NCI-H1092 (cell line): Measurements from ENCODE around the gene ULK2.
"Not testable (repeated sequence)": the region's sequence is repeated elsewhere in the genome, so short reads cannot be mapped to it uniquely, and the experiment has no call there.

Source experiments
- DNase-seq: peaks from one replicate; lab custom pipeline; 2025; lab: John Stamatoyannopoulos, UW

The ULK2 gene

DNA sequence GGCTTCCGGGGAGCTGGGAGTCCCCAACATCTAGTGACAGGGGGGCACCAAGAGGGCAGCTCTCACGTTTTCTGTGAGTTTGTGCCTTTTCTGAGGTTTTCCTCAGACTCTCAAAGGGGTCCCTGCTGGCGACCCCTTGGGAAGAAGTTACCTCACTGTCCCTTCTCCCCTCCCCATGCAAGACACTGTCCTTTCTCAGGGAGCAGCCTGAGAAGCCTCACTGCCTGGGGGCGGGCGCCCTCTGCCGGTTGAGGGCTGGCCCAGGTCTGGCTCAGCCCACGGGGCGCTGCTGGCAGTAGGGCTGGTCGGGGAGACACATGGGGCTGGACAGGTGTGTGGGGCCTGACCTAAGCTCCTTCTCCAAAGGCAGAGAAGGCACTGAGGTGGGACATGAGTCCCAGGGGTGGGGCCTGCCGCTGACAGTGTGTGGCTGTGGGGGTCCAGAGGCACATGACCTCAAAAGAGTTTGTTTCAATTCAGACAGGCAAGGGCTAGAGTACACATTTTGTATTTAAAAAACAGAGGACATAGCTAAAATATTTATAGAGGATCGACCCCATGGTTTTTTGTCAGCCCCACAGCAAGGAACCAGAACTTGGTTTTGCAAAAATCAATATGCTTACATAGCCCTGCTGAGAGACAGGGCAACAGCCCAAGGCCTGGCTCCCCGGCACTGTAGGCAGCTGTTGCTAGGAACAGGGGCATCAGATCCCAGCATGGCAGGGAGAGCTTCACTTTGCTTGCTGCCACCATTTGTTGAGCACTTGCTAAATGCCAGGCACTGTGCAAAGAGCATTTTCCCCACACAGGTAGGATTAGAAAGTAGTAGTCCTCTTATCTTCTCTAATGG, 101.1 kb downstream of the ULK2 start:
- DNase-seq, result peak; percentile 5

DNA sequence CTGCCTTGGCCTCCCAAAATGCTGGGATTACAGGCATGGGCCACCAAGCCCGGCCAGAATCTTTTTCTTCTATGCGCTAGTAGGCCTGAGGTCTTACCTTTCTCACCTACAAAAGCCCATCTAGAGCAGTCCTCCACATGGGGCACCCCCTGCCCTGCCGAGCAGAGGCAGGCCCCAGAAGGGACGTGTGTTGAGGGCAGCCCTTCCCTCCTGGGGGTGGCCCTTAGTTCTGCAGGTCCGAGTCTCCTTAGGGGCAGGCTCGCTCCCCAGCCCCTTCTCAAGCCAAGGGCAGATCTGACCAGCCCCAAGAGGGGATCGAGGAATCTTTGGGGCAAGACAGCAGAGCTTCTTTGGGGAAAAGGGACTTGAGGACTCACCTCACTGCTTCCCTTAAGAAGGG, 101.7 kb downstream of the ULK2 start:
- no peak for DNase-seq

DNA sequence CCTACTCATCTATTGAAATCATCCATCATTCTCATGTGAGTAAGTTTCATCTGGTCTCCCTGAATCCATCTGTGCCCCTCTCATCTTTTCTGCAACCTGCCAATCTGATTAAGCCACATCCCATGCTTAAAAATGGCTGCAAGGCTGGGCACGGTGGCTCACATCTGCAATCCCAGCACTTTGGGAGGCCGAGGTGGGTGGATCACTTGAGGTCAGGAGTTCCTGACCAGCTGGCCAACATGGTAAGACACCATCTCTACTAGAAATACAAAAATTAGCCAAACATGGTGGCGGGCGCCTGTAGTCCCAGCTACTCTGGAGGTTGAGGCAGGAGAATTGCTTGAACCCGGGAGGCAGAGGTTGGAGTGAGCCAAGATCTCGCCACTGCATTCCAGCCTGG, 103.7 kb downstream of the ULK2 start:
- DNase-seq, result not testable (repeated sequence)

DNA sequence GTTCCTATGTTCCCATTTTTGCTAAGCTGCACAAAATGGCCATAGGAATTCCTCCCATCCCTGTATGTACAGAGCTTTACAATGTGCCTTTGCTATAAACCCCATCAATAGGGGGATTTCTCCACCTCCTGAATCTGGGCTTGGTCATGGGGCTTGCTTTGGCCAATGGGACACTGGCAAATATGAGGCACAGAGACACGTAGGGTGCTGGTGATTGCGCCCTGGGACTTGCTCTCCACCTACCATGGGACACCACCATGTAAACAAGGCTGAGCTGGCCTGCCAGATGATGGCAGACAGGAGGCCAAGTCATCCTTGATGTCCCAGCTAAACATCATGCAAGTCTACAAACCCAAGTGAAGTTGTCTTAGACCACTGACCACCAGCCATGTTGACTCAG, 104.3 kb downstream of the ULK2 start:
- DNase-seq, result no peak

DNA sequence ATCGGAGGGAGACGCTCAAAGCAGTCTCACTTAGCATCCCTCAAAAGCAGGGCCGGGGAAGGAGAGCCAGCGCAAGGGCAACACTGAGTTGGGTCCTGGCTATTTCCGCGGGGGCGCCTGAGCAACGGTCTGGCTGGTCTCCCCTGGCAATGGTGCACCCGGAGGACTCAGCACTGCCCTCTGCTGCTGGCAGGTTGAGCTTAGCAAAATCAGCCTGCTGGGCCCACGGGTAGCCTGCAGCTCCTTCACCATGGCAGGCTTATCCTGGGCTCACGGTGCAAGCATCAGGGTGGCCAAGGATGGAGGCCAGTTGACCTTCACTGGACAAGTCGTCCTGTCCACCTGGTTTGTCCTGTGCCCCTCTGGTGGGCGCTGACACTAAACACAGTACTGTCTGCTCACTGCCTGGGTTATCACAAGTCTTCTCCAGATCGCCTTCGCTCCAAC, 105.2 kb downstream of the ULK2 start:
- DNase-seq, result peak; percentile 55

DNA sequence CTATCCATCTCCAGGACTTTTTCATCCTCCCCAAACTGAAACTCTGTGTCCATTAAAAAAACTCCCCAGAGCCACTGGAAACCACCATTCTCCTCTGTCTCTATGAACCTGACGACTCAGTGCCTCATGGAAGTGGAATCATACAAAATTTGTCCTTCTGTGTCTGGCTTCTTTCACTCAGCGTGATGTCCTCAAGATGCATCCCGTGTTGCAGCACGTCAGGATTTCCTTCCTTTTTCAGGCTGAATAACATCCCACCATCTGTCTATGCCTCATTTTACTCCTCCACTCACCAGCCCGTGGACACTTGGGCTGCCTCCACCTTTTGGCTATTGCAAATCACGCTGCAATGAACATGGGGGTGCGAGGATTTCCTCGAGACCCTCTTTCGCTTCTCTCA, 107.0 kb downstream of the ULK2 start:
- no peak for DNase-seq

DNA sequence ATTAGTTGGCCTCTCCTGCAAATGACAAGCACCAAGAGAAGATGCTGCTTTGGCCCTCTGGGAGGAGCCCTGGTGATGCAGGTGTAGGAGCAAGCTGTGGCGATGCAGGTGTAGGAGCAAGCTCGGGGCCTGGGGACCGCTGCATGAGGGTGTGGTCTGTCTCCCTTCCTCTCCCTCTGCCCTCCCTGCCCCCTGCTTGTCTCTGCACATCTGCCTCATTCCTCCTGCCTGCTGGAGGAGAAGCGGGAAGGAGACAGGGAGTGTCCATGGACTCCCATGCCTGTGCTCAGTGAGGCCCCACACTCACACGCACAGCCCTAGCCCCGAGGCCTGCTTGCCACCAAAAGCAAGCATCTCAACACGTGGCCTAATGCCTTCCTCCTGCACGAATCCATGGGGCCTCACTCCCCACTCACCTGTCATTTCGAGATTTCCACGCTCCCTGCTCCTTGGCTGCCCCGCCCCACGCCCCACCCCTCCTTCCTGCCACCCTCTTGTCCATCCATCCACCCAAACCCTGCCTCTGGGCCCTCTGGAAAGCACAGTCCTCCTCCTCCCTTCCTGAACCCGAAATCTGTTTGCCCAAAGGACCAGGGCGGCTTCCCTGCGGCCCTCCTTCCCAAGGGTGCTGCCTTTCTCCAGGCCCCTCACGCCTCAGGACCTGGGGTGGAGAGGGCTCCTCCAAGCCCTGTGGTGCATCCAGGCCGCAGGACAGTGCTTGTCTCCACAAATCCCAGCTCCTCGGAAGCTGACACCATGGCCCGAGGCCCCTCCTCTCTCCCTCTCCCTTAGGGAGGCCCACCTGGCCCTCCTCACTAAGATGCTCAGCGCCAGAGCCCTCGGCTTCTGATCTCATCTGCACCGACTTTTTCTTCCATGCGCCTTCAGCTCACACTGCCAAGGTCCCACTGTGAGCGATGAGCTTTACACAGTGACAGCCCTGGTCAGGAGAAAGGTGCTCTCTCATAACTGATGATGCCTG, 107.9 kb downstream of the ULK2 start:
- no peak for DNase-seq

DNA sequence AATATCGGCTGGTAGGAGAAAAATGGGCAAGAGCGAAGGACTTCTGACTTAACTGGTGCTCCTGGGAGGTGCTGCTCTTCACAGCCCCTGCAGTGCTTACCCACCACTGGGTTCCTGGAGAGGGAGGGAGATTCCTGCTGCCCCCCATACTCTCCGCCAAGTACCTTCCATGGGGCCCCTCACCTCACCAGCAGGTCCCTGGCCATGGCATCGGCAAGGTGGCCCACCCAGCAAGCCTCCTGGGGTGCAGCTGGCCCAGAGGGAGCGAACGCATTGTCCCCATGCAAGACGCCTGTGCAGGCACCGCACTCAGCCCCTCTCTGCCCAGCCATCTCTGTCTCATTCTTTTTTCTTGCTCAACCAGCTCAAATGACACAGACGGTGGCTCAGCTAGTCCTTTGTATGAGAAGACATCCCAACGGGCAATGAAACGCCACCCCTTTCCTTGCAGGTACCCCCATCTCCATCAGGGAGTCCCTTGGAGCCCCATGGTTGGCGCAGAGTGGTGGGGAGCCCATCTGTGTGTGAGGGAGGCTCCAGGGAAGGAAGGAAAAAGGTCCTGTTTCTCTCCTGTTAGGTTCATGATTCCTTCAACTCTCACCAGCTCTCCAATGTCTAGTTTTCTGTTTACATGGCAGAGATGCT, 110.1 kb downstream of the ULK2 start:
- DNase-seq, result no peak

DNA sequence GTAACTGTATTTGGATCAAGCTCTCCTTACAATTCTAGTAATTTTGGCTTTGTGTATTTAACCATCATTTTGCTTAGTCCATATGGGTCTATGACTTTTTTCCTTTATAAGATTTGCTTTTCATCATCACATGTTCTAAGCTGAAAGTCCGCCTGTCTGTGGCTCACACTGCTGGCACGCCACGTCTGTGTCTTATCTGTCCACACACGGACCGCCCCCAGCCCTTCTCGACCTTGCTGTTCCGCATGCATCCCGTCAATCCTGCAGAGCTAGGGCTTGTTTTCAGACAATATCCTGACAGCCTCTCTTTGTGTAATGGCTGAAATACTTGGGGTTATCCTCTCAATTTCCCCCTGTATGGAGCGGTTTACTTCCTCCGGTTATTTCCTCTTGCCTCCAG, 111.2 kb downstream of the ULK2 start:
- DNase-seq, result no peak

DNA sequence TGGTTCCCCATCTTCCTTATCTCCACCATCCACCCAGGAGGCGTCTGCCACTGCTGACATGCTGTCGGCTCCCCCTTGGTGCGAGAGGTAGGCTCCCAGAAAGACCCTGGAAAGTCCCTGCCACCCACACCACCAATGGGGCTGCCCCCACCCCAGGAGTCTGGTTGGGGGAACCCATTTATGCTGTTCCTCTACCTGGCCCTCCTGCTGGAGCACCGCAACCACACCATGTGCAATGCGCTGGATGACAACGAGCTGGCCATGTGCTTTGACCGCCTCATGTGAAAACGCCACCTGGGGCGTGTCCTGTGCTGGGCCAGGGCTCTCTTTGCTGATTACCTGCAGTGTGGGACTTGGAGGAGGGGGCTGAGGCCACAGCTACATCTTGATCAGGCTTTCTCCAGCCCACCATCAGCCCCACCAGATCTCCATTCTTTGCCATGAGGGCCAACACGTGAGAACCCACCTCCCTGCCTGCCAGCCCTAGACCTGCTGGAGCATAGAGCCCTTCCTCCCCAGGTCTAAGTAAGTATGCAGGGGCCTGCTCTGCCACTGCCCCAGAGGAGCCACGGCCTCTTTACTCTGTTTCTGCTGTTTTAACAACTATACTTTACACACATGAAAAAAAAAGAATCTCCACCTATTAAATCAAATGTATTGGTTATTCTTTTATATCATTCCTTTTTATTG, 111.8 kb downstream of the ULK2 start:
- no peak for DNase-seq

DNA sequence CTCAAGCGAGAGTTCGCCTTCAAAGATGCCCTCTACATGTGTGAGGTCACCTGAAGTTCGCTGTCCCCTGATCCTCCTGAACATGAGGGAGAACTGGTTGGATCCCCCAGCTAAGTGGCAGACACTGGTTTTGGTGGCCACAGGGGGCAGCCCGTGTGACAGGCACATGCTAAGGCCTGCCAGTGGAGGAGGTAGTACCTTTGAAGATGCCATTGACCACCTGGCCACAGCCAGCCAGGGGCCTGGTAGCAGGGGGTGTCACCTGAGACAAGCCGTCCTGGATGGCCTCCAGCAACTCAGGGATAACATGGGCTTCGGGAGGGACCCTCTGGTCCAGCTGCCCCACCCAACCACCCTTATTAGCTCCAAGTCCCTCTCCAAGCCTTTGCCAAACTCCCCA, 112.3 kb downstream of the ULK2 start:
- DNase-seq, result no peak

DNA sequence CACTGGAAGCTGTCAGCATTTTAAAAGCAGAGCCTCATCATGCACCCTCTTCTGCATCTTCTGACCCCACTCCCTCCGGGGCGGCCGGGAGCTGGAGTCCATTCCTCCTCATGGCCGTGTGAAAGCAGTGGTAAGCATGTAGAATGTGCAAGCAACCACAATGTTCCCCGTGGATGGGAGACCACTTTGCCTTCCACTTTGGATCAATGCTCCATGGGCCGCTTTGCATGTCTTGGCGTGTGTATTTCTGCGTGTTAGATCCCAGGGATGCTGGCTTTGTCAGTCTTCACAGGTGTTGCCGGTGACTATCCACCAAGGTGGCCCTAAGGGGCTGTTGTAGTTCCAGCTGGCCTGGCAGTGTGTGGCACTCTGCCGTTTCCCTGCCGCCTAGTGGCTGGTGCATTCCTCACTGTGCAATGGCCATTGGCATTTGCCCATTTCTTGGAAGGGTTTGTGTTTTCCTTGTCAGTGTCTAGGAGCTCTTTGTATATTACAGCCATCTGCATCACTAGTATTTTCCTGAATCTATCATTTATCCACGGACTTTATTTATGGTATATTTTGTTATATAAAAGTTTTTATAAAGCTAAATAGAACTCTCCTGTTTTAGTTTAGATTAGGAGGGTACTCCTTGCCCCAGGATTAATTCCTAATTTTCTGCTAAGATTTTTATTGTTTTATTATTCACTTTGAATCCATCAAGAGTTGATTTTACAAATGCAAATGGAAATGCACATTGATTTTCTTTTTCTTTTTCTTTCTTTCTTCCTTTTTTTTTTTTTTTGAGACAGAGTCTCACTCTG, 113.9 kb downstream of the ULK2 start:
- DNase-seq, result no peak

DNA sequence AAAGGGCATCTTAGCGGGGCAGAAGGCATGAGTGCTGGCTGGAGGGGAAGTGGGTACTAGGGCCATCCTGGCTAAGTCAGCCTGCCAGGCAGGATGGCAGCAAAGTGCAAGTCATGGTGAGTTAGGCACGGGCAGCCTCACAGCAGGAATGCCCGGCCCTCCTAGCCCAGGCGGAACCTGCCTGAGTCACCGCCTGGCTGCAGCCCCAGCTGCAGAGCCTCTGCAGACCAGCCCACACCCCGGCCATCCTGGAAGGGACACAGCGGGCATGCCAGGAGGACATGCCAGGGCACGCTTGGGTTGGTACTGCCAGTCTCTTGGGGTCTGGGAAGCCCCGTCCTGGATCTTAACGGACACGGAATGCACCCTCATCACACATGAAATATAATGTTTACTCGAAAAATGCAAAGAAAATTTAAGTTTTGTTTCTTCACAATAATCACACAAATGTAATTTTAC, 114.7 kb downstream of the ULK2 start:
- DNase-seq, result no peak

DNA sequence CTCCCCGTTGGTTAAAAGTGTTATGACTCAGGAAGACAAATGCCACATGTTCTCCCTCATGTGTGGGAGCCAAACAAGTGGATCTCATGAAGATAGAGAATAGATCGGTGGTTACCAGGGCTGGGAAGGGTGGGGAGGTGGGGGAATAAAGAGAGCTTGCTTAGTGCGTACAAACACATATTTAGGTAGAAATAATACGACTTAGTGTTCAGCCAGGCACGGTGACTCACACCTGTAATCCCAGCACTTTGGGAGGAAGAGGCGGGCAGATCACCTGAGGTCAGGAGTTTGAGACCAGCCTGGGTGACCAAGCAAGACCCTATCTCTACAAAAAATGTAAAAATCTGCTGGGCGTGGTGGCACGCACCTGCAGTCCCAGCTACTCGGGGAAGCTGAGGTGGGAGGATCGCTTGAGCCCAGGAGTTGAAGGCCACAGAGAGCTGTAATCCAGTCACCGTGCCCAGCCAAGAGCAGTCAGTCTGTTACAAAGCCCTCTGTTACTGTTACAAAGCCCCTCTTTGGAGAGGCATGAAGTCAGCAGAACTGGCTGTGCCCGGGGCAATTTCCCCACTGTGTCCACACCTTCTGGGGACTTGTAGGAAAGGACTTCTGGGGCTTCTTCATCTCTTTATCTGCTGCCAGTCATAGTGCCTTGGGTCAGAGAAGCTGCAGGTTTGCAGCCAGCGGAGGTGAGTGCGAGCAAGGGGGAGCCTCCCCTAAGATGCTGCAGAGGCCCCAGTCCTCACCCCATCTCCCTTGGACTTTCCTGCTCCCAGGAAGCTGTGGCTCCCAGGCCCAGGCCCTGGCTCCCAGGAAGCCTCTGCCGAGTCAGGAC, 115.3 kb downstream of the ULK2 start:
- DNase-seq, result no peak

DNA sequence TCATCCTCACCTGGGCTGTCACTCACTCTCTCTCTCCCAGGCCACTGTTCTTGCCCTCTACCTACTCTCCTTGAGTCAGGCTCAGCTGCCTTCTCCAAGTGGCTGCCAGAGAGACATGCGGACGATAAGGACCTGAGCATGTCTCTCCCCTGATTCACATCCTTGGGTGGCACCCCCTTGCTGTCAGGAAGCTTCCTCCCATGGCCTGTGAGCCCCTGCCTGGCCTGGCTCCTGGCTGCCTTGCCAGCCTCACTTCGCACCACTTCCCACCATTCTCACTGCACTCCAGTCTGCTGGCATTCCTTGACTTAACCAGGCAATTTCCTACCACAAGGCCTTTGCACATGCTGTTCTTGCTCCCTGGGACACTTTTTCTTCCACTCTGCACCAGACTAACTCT, 116.9 kb downstream of the ULK2 start:
- DNase-seq, result no peak

DNA sequence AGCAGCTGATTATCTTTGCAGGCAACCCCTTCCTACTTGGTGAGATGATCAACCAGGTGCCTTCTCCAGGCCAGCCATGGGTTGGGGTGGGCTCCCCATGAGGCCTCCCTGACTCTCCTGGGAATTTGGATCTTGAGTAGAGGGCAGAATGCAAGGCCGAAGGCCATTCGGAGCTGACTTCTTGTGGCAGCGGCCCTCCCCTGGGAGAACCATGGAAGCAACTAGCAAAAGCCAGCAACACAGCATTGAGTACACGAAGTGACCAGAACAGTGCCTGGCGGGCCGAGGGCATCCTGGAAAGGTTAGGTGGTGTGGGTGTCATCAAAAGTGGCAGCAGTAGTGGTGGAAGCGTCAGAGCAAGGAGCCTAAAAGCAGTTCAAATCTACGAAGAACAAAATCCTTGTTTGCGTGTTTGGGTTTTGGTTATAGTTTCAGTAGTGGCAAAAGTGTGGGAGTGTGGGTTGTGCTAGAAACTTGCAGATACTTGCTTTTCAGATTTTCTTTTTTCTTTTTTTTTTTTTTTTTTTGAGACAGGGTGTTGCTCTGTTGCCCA, 117.6 kb downstream of the ULK2 start:
- no peak for DNase-seq

DNA sequence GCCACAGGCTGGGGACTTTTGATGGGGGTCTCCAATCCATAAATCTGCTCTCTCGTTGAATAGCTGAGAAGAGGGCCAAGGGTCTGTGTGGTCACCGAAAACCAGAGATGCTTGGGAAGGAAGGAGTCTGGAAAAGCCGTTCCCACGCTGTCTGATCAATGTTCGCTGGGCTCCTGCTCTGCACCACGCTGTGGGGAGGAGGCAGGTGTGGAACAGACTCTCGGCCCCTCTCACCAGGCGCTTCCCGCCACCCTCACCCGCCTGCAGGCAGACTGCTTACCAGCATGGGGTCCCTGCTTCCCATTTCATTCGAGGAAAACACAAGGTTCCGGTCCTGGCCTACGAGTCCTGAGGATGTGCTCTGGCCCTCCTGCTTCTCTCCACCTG, 118.9 kb downstream of the ULK2 start:
- DNase-seq, result no peak

DNA sequence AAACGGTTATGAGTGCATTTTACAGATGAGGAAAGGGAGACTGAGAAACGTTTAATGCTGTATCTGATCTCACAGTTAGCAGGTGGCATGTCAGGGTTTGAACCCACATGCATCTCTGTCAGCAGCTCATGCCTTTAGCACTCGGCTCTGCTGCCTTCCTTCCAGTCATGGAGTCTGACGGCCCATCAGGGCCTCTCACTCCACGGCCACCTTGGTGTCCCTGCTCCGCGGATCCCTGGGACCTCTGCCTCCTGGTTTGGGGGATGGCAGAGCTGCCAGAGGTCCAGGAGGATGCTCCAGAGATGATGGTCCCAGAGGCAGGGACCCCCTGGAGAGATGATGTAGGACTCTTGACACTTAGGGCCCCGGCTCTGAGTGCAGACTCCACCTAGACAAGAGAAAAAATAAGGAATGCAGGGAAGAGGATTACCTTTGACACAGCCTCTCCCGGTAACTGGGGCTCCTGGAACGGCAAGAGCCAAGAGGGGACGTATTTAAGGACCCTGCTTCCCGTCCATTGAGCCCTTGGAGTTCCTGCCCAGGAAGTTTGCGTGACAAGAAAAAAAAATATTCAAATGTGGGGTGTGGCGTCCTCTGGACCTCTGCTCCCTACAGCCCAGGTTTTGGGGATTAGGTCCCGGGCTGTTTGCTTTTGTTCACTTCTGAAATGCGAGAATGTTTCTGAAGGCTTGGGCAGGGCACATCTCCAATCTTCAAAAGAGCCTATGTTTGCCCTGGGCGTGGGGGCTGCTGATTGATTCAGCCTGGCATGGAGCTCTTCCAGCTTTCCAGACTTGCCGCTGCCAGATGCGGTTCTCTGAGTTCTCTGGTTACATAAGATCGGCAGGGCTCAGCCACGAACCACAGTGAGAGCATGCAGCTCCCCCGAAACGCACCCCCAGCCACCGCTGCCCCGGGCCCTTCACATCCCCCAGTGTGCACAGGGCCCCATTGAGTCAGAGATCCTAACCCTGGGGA, 119.6 kb downstream of the ULK2 start, which contains the start of gene ALDH3A1:
Gene ALDH3A1, minus strand, starts transcription at position 470 of the 978 bp plus-strand sequence. CDS start 3,169 bp downstream, outside the sequence.
- DNase-seq, result no peak
